ENCODE results near the gene CENPT. TPM values are rescaled to one million over a fixed set of nuclear protein-coding genes. Genes with fewer than 3 reads are reported as not detected.

CENPT gene
- total and polyA plus RNA-seq, 2 of the 8 experiments (the other 6 are each of a cell fraction or from before 2014, with no cell fraction given), result 42.4 to 53.4 TPM

- Histone ChIP-seq H3K79me1 (ENCODE audit: low read depth, low read length) (peaks cover 13% of the 10 kb centered on the region), H3K27me3 (replicated peaks in 1 of 4; ENCODE audit: control insufficient read depth in 3 of 4, extremely low read depth in 1 of 4, insufficient read depth in 3 of 4, low read length in 3 of 4) (no peaks in the 10 kb centered on the region), H4K20me1 (replicated peaks in 1 of 2; ENCODE audit: control insufficient read depth in 1 of 2, insufficient read depth in 2 of 2, low read length in 2 of 2) (peaks cover 3 to 12% of the 10 kb centered on the region in 2 experiments), H2BK12ac (ENCODE audit: low read depth, low read length) (no peak overlapping the region), H3K23me2 (ENCODE audit: low read depth, low read length) (peaks cover 2% of the 10 kb centered on the region; the same call in 1 of the 2 replicates), H3K36me3 (ENCODE audit: control insufficient read depth in 2 of 4, insufficient read depth in 4 of 4, low read length in 3 of 4) (peaks cover 12 to 44% (median 29%) of the 10 kb centered on the region in 4 experiments), H3K23ac (ENCODE audit: insufficient read length) (no peak overlapping the region), H3K9ac (replicated peaks in 1 of 4; ENCODE audit: extremely low read depth in 1 of 4, low read depth in 3 of 4, low read length in 3 of 4) (peak overlapping the region; percentile 74 to 99 (median 82)), H3K27ac (ENCODE audit: low read depth, low read length) (peak overlapping the region; percentile 53), H2BK20ac (ENCODE audit: low read length) (no peak overlapping the region), H2BK120ac (replicated peaks; ENCODE audit: low read depth, low read length) (no peak overlapping the region), H3K4ac (replicated peaks; ENCODE audit: insufficient read length, low read depth, low read length) (no peak overlapping the region), H3K9me3 (ENCODE audit: insufficient read depth in 2 of 2, low read depth in 1 of 2, low read length in 1 of 2) (no peaks in the 10 kb centered on the region), H3K4me3 (ENCODE audit: extremely low read depth in 1 of 4, insufficient read depth in 2 of 4, low read depth in 3 of 4, low read length in 4 of 4) (peak overlapping the region; percentile 85 to 97 (median 93)), H3K4me2 (ENCODE audit: insufficient read depth in 1 of 2, low read depth in 2 of 2, low read length in 2 of 2) (peak overlapping the region; percentile 89 to 95), H2AK5ac (ENCODE audit: low read depth, low read length) (no peak overlapping the region; the same call in 1 of the 2 replicates), H4K5ac (ENCODE audit: insufficient read length, low read depth, low read length) (no peak overlapping the region), H3K56ac (replicated peaks; ENCODE audit: insufficient read length, low read depth, low read length) (no peak overlapping the region), H2AFZ (ENCODE audit: low read length) (no peak overlapping the region), H4K8ac (ENCODE audit: extremely low read depth, insufficient read depth, low read length) (peak overlapping the region; percentile 84), H3K18ac (ENCODE audit: extremely low read depth, low read length) (no peak overlapping the region), H4K91ac (replicated peaks; ENCODE audit: insufficient read length, low read length) (no peak overlapping the region), H2BK5ac (ENCODE audit: low read depth, low read length) (peak overlapping the region; percentile 81; the same call in 1 of the 2 replicates), H2BK15ac (ENCODE audit: low read length) (0 out of 2 replicates have a peak overlapping the region, but pooled peaks have one; percentile 61), H3K79me2 (ENCODE audit: control insufficient read depth in 1 of 2, insufficient read depth in 2 of 2, low read length in 2 of 2) (peaks cover 3 to 30% of the 10 kb centered on the region in 2 experiments; a peak in 3 of 4 replicates), H3K4me1 (replicated peaks in 1 of 4; ENCODE audit: control insufficient read depth in 3 of 4, insufficient read depth in 4 of 4, low read length in 3 of 4) (peaks cover 0 to 7% (median 3%) of the 10 kb centered on the region in 4 experiments; a peak in 3 of 7 replicates), H3K14ac (ENCODE audit: insufficient read length) (no peak overlapping the region)
- ChIA-PET CTCF (ENCODE audit: partially characterized antibody) (interaction anchor here (1.1 to 21.8 kb wide), 10 partner anchors 10 to 205 kb away, joined by 3 to 623 read pairs (median 4); partner anchors contain the start of genes CTRL, LCAT, NRN1L and PSMB10), POLR2A (ENCODE audit: partially characterized antibody) (interaction anchor here (0.6 to 2.7 kb wide), 18 partner anchors 8 to 116 kb away, joined by 3 to 19 read pairs (median 4); partner anchors contain the start of genes CENPT, NRN1L, NUTF2 and PSKH1)
- FAIRE-seq (no peak), DNase-seq (ENCODE audit: low read depth in 1 of 2, low spot score in 2 of 2) (no peak)
- 36% methylated on average over 18 of the region's 23 CpGs; no CpG with 5 or more reads in 1 of the 2 experiments for WGBS, 2 experiments (ENCODE audit: extremely low coverage in 1 of 2, insufficient coverage in 1 of 2, insufficient read length in 1 of 2, insufficient replicate concordance in 2 of 2, low coverage in 1 of 2, low lambda C conversion rate in 2 of 2, missing lambda C conversion rate in 1 of 2)
- 0 out of 2 replicates have a peak, but pooled peaks have one; percentile 0 for TF ChIP-seq ATF2 (IDR thresholded peaks at IDR 0.05; ENCODE audit: low read length)
- TF ChIP-seq MAFK (IDR thresholded peaks at IDR 0.05; ENCODE audit: low read depth, low read length), result no peak
Measured at GRCh38 chr16:67873435-67874370, 26.2 kb upstream of the CENPT start.
